Fibroblast of skin of left quadriceps (primary cell): ENCODE measurements around the gene TSEN54.
"Not testable (repeated sequence)": the region's sequence is repeated elsewhere in the genome, so short reads cannot be mapped to it uniquely, and the experiment has no call there.

Experiments used
- DNase-seq, 2 experiments: peaks; one replicate each; pipeline ENCODE4 v3.0.0-alpha.2; 2013; ENCODE audit warnings: low read depth in 2 of 2

Gene TSEN54

GRCh38 chr17:75518201-75518600, 1.9 kb downstream of the TSEN54 start:
- no peak for DNase-seq

- no peak for DNase-seq
Measured at GRCh38 chr17:75518983-75519537, 2.7 kb downstream of the TSEN54 start.

DNA sequence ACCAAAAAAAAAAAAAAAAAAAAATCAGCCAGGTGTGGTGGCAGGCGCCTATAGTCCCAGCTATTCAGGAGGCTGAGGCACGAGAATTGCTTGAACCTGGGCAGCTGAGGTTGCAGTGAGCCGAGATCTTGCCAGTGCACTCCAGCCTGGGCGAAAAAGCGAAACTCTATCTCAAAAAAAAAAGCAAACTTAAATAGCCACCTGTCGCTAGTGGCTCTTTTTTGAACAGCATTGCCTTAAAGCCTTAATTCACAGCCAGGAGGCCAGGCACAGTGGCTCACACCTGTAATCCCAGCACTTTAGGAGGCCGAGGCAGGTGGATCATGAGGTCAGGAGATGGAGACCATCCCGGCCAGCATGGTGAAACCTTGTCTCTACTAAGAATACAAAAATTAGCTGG, 4.1 kb downstream of the TSEN54 start:
- not testable (repeated sequence) for DNase-seq

DNA sequence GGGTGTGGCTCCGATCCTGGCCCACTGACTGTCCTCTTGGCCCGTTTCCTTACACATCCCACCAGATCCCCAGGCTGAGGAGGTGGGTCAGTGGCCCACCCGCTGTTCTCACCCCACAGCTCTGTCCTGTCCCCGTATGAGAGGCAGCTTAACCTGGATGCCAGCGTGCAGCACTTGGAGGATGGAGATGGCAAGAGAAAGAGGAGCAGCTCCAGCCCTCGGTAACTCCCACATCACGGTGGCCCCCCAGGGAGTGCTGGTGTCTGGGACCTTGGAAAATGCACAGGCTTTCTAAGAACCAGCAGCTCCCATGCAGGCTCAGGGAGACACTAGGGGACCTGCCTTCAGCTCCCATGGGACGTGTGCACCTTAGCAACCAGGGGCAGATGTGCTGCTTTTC, 5.0 kb downstream of the TSEN54 start:
- no peak for DNase-seq

GRCh38 chr17:75521951-75522727, 5.8 kb downstream of the TSEN54 start:
- DNase-seq, result no peak

- DNase-seq, result no peak
Measured at GRCh38 chr17:75523647-75524046, 7.3 kb downstream of the TSEN54 start.

- no peak for DNase-seq
Measured at GRCh38 chr17:75524269-75524969, 8.1 kb downstream of the TSEN54 start.

DNA sequence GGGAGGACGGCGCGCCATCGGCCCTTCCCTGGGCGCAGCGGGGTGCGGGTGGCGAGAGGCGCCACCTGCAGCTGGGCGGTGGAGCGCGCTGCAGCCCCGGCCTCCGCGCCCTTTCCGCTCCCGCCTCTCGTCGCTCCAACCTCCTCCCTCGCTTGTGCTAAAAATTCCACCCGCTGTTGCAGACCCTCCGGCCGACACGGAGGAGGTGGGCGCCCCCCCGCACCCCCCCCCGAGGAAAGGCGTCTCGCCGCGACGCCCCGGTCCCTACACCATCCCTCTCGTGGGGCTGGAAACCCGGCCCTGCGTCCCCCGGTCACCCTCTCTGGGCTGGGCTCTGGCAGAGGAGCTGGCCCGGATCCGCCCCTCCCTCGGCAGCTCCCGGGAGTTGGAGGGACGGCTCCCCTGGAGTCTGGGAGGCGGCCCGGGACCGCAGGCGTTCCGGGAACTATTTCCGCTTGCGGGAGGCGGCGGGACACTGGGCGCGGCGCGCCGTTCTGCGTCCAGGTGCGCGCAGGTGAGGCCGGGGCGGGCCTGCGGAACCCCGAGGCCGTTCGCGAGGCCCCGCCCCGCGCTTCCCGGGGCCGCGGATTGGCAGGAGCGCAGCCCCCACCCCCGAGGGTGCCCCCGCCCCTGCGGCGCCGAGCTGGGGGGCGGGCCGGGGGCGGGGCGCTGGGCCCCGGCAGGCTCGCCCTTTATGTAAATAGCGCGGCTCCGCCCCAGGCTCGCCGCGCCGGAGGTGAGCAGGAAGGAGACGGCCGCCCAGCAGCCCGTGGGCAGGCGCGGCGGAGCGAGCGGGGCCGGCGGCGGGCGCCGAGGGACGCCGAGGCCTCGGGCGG, 8.9 kb downstream of the TSEN54 start, which contains the start of gene LLGL2:
TSS of gene LLGL2 (plus strand) at position 728 of the 836 bp plus-strand sequence. CDS start 17,730 bp downstream, outside the sequence.
- DNase-seq, result peak; percentile 10 to 11

- DNase-seq, result no peak
Measured at GRCh38 chr17:75525806-75526554, 9.7 kb downstream of the TSEN54 start.

DNA sequence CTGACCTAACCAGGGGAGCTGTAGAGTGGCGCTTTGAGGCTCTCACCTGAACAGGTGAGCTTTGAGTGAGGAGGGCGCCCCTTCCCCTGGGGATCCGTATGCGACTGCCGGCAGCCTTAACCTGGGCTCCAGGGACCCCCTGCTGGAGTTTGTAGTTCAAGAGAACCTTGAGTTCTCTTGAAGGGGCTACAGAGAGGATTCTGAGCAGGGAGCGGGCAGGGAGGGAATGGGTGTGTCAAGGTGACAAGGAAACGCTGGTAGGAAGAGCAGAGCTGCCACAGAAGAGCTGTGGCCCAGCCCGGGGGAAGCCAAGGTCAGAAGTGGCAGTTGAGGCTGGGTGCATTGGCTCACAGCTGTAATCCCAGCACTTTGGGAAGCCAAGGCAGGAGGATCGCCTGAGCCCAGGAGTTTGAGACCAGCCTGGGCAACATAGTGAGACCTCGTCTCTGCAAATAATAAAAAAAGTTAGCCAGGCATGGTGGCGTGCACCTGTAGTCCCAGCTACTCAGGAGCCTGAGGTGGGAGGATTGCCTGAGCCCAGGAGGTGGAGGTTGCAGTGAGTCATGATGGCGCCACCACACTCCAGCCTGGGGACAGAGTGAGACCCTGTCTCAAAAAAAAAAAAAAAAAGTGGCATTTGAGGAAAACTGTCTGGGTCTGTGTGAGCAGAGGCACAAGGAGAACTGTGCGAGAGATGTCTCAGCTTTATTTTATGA, 10.4 kb downstream of the TSEN54 start:
- no peak for DNase-seq

- DNase-seq, result no peak
Measured at GRCh38 chr17:75530837-75531720, 14.8 kb downstream of the TSEN54 start.

GRCh38 chr17:75531721-75532072, 15.4 kb downstream of the TSEN54 start:
- no peak for DNase-seq

GRCh38 chr17:75535119-75535537, 18.8 kb downstream of the TSEN54 start:
- no peak for DNase-seq

GRCh38 chr17:75535871-75536270, 19.5 kb downstream of the TSEN54 start:
- no peak for DNase-seq

- DNase-seq, result no peak
Measured at GRCh38 chr17:75536366-75536765, 20.0 kb downstream of the TSEN54 start.

- DNase-seq, result no peak
Measured at GRCh38 chr17:75539967-75540729, 23.8 kb downstream of the TSEN54 start.

- no peak for DNase-seq
Measured at GRCh38 chr17:75540923-75541503, 24.7 kb downstream of the TSEN54 start.

GRCh38 chr17:75542229-75542628, 25.9 kb downstream of the TSEN54 start:
- DNase-seq, result no peak
